ENCODE data around the gene STXBP1. TPM values are rescaled to one million over a fixed set of nuclear protein-coding genes. Genes with fewer than 3 reads are reported as not detected.

STXBP1 gene
- total RNA-seq, 1 experiment from 2014 or later = 10.9 TPM

DNA sequence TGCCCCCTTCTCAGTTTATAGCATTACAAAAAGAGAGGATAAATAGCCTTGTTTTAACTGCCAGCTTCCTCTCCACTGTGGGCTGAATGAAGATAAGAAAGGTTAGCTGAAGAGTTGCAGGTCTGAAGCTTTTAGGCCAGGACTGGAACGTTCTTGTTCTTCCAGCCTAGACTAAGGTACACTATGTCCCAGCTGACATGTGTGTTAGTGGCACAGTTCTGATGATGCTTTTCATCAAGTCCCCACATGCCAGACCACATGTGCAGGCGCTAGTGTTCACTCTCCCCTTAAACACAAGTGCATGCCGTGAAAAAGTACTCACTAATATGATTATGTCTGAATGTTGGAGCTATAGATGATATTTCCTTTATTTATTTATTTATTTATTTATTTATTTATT, 40.7 kb downstream of the STXBP1 start:
- CTCF ChIA-PET = no interaction called here
- BruUV-seq (replicated peaks) = no TSS peak
- H3K4me1 ChIP-seq (ENCODE audit: insufficient read depth, low read length, poor library complexity, severe bottlenecking) = no peaks in the 10 kb centered on the region
- TF ChIP-seq EZH2 (IDR thresholded peaks at IDR 0.05; ENCODE audit: borderline replicate concordance, low read depth, low read length, poor library complexity, severe bottlenecking) = no peak
- TF ChIP-seq, protein P1, sequence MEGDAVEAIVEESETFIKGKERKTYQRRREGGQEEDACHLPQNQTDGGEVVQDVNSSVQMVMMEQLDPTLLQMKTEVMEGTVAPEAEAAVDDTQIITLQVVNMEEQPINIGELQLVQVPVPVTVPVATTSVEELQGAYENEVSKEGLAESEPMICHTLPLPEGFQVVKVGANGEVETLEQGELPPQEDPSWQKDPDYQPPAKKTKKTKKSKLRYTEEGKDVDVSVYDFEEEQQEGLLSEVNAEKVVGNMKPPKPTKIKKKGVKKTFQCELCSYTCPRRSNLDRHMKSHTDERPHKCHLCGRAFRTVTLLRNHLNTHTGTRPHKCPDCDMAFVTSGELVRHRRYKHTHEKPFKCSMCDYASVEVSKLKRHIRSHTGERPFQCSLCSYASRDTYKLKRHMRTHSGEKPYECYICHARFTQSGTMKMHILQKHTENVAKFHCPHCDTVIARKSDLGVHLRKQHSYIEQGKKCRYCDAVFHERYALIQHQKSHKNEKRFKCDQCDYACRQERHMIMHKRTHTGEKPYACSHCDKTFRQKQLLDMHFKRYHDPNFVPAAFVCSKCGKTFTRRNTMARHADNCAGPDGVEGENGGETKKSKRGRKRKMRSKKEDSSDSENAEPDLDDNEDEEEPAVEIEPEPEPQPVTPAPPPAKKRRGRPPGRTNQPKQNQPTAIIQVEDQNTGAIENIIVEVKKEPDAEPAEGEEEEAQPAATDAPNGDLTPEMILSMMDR (conservative IDR thresholded peaks at IDR 0.05; ENCODE audit: low read depth, low read length) = no peak
- POLR2A ChIA-PET (ENCODE audit: low non-redundant PET) = no interaction called here
- H3K4me3 ChIP-seq (ENCODE audit: low read depth, low read length, poor library complexity, severe bottlenecking) = no peak overlapping the region
- H3K27ac ChIP-seq (ENCODE audit: low read depth, low read length, poor library complexity, severe bottlenecking) = no peak overlapping the region
- no peaks in the 10 kb centered on the region for H3K36me3 ChIP-seq (ENCODE audit: insufficient read depth, low read length, poor library complexity, severe bottlenecking)
- H3K9me3 ChIP-seq (ENCODE audit: low read depth, low read length, poor library complexity, severe bottlenecking) = no peaks in the 10 kb centered on the region
- DNase-seq (ENCODE audit: low spot score) = no peak
- no peaks in the 10 kb centered on the region for H3K27me3 ChIP-seq (replicated peaks; ENCODE audit: insufficient read depth, low read depth, low read length, poor library complexity)
- intact Hi-C loops (cut with micrococcal nuclease; ENCODE audit: unreplicated experiment) = no loop called here

DNA sequence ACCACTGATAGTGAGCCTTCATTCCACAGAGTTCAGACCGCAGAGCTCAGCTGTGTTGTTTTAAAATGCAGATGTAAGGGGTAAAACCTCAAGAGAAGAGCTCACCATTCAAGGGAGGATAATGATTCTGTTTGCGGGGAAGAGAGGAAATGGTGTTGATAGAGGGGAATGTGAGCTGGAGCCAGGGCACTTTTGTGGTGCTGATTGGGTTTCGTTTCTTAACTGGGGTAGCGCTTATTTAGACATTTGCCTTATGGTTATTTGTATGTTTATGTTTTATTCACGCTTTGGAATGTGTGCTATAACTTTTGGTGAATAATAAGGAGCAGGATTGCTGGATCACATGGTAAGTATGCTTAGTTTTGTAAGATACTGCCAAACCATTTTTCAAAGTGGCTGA, 42.5 kb downstream of the STXBP1 start:
- BruUV-seq (replicated peaks) = no TSS peak
- CTCF ChIA-PET = no interaction called here

DNA sequence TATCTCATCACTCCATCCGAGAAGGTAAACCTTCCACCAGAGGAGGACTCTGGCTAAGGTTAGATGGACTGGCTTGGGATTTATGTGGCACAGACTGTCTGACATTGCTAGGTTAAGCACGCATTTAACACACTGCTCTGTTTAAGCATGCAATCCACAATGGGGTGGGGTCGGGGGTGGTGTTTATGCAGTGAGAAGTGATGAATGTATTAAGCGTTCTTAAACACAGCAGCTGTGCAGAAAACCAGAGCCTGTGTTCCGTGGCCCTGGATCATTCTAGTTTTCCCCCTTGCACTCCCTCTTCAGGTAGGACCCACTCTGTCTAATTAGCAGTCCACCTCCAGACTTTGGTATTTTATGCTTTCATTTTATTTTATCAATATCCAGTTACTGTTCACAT, 46.4 kb downstream of the STXBP1 start:
- Histone ChIP-seq H3K27me3 (replicated peaks; ENCODE audit: insufficient read depth, low read depth, low read length, poor library complexity) (no peaks in the 10 kb centered on the region), H3K27ac (ENCODE audit: low read depth, low read length, poor library complexity, severe bottlenecking) (no peak overlapping the region), H3K9me3 (ENCODE audit: low read depth, low read length, poor library complexity, severe bottlenecking) (no peaks in the 10 kb centered on the region), H3K4me1 (ENCODE audit: insufficient read depth, low read length, poor library complexity, severe bottlenecking) (no peaks in the 10 kb centered on the region), H3K36me3 (ENCODE audit: insufficient read depth, low read length, poor library complexity, severe bottlenecking) (no peaks in the 10 kb centered on the region), H3K4me3 (ENCODE audit: low read depth, low read length, poor library complexity, severe bottlenecking) (no peak overlapping the region)
- DNase-seq (ENCODE audit: low spot score) = no peak
- BruUV-seq (replicated peaks) = no TSS peak
- POLR2A ChIA-PET (ENCODE audit: low non-redundant PET) = no interaction called here
- CTCF ChIA-PET = no interaction called here
- intact Hi-C loops (cut with micrococcal nuclease; ENCODE audit: unreplicated experiment) = no loop called here
- TF ChIP-seq, protein P1 (conservative IDR thresholded peaks at IDR 0.05; ENCODE audit: low read depth, low read length) = no peak
- TF ChIP-seq EZH2 (IDR thresholded peaks at IDR 0.05; ENCODE audit: borderline replicate concordance, low read depth, low read length, poor library complexity, severe bottlenecking) = no peak

More for the DNA sequence above, 42.5 kb downstream of the STXBP1 start:
- H3K27me3 ChIP-seq (replicated peaks; ENCODE audit: insufficient read depth, low read depth, low read length, poor library complexity) = no peaks in the 10 kb centered on the region
- intact Hi-C loops (cut with micrococcal nuclease; ENCODE audit: unreplicated experiment) = no loop called here
- no peak overlapping the region for H3K27ac ChIP-seq (ENCODE audit: low read depth, low read length, poor library complexity, severe bottlenecking)
- H3K4me1 ChIP-seq (ENCODE audit: insufficient read depth, low read length, poor library complexity, severe bottlenecking) = no peaks in the 10 kb centered on the region
- POLR2A ChIA-PET (ENCODE audit: low non-redundant PET) = no interaction called here
- no peak for TF ChIP-seq EZH2 (IDR thresholded peaks at IDR 0.05; ENCODE audit: borderline replicate concordance, low read depth, low read length, poor library complexity, severe bottlenecking)
- TF ChIP-seq, protein P1 (conservative IDR thresholded peaks at IDR 0.05; ENCODE audit: low read depth, low read length) = no peak
- H3K4me3 ChIP-seq (ENCODE audit: low read depth, low read length, poor library complexity, severe bottlenecking) = no peak overlapping the region
- no peaks in the 10 kb centered on the region for H3K9me3 ChIP-seq (ENCODE audit: low read depth, low read length, poor library complexity, severe bottlenecking)
- DNase-seq (ENCODE audit: low spot score) = no peak
- H3K36me3 ChIP-seq (ENCODE audit: insufficient read depth, low read length, poor library complexity, severe bottlenecking) = no peaks in the 10 kb centered on the region
